Fibroblast of skin of left quadriceps (primary cell): ENCODE data around the gene RNF213.

Experiments
- DNase-seq, 2 experiments: peaks; one replicate each; pipeline ENCODE4 v3.0.0-alpha.2; 2013; ENCODE audit warnings: low read depth in 2 of 2

Gene RNF213

DNA sequence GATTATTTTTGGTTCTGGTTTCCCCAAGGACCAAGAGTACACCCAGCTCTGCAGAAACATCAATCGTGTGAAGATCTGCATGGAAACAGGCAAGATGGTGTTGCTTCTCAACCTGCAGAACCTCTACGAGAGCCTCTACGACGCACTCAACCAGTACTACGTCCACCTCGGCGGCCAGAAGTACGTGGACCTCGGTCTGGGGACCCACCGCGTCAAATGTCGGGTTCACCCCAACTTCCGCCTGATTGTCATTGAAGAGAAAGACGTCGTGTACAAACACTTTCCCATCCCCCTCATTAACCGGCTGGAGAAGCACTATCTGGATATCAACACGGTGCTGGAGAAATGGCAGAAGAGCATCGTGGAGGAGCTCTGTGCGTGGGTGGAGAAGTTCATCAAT, 86.9 kb downstream of the RNF213 start:
- no peak for DNase-seq

DNA sequence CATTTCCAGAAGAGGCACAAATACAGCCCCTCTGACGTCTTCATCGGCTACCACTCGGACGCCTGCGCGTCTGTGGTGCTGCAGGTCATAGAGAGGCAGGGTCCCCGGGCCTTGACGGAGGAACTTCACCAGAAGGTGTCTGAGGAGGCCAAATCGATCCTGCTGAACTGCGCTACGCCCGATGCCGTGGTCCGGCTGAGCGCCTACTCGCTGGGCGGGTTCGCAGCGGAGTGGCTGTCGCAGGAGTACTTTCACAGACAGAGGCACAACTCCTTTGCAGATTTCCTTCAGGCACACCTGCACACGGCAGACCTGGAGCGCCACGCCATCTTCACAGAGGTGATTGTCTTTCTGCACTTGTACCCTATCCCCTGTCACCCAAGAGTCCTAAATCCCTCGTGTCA, 87.3 kb downstream of the RNF213 start:
- no peak for DNase-seq

DNA sequence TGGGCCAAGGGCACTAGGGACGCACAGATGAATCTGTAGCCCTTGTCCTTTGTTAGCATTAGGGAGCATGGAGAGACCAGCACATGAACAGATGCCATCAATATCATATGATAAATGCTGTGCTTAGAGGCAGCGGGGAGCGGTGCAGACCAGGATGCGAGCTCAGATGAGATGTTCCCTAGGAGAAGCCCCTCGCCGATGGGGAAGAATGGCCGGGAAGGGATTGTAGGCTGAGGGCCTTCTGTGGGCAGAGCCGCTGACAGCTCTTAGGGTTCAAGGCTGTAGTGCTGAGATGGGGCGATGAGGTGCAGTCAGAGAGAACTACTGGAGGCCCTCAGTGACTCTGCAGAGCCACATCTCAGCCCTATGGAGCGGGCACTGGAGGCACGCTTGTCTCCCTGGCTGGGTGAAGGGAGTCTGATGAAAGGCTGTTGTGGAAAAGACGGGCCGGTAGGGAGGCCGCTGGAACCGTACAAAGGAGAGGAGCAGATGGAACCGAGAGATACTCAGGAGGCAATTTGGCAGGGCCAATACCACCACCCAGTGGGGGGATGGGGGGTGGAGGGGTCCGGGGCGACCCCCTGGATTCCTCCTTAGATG, 88.0 kb downstream of the RNF213 start:
- DNase-seq: no peak

DNA sequence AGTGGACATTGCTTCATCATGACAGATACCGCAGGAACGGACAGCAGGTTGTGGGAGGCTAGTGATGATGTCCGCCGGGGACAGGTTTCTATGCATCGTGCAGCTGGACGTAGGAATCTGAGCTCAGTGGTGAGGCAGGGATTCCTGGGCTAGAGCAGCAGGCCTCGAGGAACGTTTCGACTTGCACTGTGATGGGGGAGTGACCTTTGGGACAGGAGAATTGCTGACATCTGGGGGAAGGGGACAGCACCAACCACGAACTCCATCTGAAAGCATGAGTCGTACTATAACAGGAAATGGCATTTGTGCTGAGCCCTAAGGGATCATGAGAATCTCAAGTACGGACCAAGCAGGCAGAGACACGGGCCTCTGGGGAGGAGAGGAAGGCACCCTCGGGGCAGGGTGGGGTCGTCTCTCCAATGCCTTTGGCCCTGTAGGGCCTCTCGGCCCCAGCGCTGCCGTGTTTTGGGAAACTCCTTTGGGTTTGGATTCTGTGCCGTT, 88.5 kb downstream of the RNF213 start:
- no peak for DNase-seq

DNA sequence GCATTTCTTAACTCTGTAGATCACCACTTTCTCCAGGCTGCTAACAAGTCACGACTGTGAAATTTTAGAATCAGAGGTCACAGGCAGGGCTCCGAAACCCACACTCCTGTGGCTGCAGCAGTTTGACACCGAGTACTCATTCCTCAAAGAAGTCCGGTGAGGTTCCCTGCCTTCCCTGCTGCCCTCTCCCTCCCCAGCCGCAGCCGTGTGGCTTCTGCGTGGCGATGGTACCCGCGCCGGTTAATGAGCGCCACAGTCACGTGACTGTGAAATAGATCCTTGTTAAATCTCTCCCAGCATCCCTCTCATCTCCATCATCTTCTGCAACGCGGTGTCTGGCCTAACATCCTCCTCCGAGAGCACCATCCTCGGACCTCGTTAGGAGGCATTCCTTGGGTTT, 89.1 kb downstream of the RNF213 start:
- no peak for DNase-seq

DNA sequence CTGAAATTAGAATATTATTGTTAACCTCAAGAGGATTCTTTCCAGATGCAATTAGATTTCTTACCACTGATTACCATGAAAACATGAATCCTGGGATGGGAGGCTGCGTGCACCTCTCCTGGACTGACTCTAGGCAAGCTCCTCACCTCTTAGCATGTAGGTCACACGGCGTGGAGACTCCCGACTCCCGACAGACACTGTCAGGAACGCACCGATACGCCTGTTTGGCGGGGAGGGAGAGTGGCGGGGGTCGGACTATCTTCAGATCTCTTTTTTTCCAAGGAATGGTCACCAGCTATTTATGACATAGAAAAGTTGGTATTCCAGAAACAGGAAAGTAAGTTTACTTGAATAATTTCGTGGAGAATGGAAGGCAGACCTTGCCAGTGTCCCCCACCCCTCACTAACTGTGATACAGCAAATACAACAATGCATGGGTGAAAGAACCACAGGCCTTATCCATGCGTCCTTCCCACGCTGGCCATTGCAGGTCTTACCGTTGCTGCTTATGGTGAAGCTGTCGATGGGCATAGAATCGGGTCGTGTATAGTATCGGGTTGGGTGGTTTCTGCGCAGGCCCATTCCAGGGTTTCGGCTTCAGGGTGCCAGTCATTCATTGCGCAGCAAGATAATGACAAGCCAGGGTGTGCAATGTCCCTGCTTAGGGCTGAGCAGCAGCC, 91.7 kb downstream of the RNF213 start:
- DNase-seq: no peak

DNA sequence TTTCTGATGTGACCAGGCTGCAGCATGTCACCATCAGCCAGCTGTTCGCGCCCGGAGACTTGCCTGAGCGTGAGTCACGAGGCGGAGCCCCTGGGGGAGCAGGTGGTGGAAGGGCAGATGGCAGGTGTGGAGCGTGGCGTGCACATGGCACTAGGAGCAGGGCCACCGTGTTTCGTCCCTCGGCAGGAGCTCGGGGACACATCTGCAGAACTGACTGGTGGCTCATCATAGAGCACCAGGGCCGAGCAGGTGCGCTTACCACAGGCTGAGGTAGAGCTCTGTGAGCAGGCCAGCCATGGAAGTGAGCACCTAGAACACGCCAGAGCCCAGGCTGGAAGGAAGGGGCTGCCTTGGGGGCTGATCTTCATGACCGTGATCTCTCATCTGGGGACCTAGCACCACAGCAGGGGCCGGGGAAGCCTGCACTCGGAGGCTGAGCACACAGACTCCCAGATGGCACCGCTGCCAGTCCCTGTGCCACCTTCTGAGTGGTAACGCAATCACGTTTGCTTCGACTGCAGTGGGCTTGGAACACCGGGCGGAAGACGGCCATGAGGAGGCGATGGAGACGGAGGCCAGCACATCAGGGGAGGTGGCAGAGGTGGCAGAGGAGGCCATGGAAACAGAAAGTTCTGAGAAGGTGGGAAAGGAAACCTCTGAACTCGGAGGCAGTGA, 92.5 kb downstream of the RNF213 start:
- DNase-seq: no peak

DNA sequence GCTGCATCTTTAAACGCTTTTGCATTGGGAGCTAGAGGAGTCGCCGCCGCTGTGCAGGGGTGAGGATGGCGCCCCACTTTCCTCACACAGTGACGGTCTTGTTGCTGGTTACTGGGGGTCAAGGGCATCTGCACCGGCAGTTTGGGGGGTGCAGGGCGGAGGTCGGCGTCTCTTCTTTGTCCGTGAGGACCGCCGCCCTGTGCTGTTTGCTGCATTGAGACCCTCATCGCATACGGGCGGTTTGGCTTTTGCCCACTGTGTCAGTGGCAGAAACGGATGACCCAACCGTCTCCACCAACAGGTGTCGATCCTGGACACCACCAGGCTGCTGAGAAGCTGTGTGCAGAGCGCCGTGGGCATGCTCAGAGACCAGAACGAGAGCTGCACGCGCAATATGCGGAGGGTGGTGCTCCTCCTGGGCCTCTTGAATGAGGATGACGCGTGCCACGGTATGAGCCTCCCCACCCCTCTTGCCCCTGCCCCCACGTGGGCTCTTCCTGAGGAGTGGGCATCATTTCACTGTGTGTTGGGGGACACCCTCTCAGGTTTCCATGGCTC, 93.1 kb downstream of the RNF213 start:
- DNase-seq: no peak

DNA sequence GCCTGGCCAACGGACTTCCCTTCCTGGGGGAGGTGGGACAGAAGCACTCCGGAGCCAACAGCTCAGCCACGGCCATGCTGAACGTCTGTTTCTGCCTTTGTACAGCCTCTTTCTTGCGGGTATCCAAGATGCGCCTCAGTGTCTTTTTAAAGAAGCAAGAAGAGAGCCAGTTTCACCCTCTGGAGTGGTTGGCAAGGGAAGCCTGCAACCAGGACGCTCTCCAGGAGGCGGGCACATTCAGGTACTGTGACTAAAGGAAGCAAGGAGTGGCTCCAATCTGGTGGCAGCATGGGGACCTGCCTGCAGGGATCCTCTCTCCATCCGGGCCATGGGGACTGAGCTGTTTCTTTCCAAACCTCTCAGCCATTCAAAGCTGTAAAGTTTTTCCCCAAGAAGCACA, 93.7 kb downstream of the RNF213 start:
- no peak for DNase-seq

DNA sequence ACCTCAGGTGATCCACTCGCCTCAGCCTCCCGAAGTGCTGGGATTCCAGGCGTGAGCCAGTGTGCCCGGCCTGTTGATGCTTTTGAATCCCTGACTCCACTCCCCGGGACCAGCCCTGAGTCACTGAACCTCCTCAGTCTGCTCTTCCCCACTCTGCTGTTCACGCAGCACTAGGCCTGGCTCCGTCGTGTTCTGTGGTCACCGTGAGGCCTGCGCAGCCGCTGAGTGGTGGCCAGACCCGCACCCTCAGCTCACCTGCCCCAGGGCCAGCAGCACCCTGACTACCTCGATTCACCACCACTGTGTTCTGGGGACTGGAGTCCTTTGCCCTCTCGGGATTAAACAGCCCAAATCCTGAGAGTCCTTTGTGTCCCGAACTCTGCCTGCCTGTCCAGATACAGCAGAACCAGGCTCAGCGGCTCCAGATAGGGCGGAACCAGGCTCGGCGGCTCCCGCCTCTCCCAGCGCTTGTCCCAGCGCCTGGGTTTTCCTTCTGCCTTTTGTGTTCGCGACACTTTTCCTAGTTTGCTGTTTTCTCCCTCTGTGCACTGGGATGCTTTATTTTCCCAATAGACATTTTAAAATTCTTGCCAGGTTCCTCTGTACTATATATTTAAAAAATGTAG, 95.7 kb downstream of the RNF213 start:
- no peak for DNase-seq

DNA sequence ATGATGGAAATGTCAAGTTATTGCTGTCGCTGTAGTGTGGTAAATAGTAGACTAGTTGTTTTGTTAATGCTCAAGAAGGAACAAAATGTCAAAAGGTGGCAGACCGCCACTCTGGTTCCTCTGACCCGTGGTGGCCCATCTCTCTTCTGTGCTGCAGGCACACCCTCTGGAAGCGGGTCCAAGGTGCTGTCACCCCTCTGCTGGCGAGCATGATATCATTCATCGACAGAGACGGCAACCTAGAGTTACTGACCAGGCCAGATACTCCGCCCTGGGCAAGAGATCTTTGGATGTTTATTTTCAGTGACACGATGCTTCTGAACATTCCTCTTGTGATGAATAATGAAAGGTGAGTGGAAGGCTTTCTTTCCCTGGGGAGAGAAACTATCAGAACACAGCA, 97.5 kb downstream of the RNF213 start:
- DNase-seq: no peak

DNA sequence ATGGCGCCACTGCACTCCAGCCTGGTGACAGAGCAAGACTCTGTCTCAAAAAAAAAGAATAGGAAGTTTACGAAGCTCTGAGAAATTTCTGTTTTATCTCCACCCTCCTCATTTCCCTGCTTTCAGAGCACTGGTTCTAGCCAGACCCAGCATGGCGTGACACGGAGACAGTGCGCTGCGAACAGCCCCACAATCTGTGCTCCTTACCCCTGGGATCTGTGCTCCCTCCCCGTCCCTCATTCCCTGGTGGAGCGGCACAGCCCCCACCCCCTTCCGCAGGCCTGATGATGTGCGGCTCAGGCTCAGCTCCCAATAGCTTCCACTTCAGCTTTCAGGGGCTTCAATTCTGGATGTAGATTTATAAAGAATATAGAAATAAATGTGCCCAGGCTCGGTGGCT, 98.2 kb downstream of the RNF213 start:
- DNase-seq: no peak

DNA sequence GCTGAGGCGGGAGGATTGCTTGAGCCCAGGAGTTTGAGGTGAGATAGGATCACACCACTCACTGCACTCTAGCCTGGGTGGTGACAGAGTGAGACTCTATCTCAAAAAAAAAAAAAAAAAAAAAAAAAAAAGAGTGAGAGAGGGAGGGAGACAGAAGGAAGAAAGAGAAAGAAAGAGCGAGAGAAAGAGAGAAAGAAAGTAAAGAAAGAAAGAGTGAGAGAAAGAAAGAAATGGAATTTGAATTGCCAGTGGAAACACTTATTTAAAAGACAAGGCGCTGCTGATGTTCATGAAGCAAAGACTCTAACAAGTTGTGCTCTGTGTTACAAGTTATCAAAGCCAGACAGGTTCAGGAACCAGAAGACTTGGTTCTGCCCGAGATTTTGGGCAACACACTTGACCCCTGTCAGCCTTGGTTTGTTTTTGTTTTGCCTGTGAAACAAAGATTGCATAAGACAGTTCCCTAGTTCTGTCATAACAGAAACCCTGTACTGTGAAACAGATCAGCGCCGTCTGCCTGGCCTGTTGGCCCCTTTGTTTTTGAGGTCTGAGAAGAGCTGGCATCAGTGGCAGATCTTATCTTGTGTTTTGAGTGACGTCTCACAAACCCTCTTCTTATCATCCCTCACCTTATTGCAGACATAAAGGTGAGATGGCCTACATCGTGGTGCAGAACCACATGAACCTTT, 98.9 kb downstream of the RNF213 start:
- DNase-seq: no peak

DNA sequence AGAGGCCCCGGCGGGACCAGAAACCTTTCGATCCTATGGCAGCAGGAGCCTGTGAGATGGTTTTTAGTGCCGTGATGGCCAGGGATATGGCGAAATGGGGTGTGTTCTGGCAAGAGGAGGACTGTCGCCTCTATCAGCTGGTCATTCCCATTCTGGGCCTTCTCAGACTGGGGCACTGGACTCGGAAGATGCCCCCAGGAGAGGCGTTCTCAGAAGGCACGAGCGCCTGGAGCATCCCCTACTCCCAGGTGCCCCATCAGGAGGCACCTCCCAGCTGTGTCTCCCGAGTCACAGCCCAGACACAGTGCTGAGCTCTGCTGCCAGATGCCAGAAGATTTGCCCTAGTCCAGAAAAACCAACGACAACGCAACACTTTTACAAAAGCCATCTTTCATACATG, 99.7 kb downstream of the RNF213 start:
- DNase-seq: no peak

DNA sequence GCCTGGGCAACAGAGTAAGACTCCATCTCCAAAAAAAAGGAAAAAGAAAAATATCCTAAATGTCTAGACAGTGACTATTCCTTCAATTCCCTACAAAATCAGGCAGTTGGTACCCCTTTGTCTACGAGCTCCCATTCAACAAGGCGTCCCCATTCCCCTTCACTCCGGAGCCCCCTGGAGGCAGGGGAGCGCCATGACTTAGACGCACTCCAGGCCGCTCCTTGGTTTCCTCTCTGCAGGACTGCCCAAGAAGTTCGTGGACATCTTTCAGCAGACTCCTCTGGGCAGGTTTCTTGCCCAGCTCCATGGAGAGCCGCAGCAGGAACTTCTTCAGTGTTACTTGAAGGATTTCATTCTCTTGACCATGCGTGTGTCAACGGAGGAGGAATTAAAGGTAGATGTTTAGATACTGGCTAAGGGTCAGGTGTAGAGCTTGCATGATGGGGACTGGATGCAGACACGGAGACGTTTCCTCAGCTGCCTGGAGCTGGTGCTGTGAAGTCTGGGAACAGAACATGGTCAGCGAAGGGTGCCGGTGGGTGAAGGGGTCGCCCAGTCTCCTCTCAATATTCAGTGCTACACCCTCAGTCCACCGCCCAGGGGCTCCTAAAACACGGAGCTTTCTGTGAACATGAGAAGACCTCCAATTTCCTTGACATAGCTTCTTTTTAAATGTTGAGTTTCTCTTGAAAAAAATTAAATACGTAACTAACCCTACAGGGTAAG, 101.0 kb downstream of the RNF213 start:
- no peak for DNase-seq

DNA sequence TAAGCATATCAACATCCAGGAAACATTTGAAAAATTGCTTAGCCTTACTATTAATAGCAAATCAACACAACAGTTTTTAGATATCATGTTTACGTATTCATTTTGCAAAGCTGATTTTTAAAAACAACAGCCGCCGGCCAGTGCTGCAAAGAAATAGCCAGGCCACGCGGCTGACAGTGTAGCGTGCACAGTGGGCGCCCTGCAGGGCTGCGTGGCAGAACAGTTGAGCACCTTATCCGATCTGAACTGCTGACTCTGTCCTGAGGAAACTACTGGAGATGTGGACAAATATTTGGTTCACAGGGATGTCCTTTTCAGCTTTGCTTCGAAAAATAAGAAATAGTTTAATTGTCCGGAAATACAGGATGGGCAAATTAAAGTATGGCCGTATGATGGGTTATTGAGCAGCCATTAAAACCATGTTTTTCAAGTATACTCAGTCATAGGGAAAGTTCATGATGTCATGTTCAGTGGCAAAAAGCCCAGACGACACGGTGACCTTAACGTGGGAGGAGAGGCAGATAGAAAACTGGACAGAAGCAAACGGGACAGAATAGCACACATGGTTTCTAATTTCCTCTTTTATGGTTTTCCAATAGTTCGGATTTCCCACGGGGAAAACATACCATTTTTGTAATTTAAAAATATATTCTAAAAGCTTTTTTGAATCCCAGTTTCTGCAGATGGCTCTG, 101.9 kb downstream of the RNF213 start:
- no peak for DNase-seq

DNA sequence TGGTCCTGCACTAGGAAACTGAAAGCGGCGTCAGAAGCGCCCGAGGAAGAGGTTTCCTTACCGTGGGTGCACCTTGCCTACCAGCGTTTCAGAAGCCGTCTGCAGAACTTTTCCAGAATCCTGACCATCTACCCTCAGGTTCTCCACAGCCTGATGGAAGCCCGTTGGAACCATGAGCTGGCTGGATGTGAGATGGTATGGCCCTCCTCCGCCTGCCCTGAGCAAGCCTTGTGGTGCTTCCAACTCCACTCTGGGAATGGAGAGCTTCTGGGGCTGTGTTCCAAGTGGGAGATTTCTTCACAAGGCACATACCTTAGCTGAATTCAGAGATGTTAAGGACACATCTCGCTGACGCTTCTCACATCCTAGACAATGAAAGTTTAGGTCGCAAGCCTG, 102.5 kb downstream of the RNF213 start:
- DNase-seq: no peak

DNA sequence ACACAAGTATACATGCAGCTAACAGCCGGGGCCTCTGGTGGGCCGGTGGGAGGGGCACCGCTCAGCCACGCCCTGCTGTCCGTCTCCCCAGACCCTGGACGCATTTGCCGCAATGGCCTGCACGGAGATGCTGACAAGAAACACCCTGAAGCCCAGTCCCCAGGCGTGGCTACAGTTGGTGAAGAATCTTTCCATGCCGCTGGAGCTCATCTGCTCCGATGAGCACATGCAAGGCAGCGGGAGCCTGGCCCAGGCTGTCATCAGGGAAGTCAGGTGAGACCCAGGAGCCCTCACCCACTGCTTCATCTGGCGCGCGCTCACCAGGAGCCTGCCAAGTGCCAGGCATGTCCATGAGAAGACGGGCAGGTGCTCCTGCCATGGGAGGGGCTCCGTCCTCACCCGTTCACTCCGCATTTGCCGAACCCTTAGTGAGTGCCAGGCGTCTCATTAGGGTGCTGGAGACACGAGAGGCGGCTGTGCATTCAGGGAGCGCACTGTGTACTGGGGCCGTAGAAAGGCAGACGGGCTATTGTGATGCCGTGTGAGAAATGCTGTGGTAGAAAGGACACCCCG, 103.0 kb downstream of the RNF213 start:
- DNase-seq: no peak

DNA sequence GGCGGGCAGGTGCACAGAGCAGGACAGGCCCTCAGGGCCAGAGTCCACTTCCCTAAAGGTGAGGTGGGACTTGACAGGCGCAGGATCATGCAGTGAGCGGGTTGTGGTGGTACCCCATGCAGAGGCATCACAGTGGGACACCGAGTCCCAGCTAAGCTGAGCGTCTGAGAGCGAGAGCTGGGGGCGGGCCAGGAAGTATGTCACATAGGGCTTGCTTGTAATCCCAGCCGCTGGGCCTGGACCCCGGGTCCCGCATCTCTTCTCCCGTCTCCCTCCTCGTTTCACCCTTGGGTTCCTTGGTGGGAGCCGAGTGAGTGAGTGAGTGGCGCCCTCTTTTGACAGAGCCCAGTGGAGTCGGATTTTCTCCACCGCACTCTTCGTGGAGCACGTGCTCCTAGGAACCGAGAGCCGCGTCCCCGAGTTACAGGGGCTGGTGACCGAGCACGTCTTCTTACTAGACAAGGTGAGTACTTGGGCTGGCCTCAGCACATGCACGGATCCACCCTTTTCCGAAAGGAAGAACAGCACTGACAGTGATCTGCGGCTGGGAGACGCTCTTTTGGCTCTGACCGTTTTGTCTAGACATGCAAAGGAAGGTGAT, 103.5 kb downstream of the RNF213 start:
- no peak for DNase-seq
